Naive B cell (primary cell): ENCODE results near the gene ESYT3. TPM values are rescaled to one million over a fixed set of nuclear protein-coding genes. Genes with fewer than 3 reads are reported as not detected.
"Not testable (repeated sequence)": the region's sequence is repeated elsewhere in the genome, so short reads cannot be mapped to it uniquely, and the experiment has no call there.

Experiments
- ATAC-seq, 2 donors: fragments of 150-1000 bp; cut with Tn5 transposase; 2 replicates each; pipeline ENCODE4 v1.10.0; 2021; ENCODE audit warnings: low read depth in 2 of 2, mild to moderate bottlenecking in 2 of 2, moderate library complexity in 2 of 2
- DNase-seq: peaks from one replicate; pipeline ENCODE4 v3.0.0; 2022
- H3K27ac Mint-ChIP-seq, 6 donors: one replicate each; pipeline ENCODE4 v1.8.0; 2020 to 2022; ENCODE audit warnings: mild to moderate bottlenecking in 6 of 6, mixed read lengths in 6 of 6, moderate library complexity in 5 of 6, inconsistent platforms in 2 of 6
- H3K27me3 Mint-ChIP-seq, 3 donors: one replicate each; pipeline ENCODE4 v1.8.0; 2021 to 2022; ENCODE audit warnings: mixed read lengths in 3 of 3, mild to moderate bottlenecking in 1 of 3
- H3K36me3 Mint-ChIP-seq, 2 donors: one replicate each; pipeline ENCODE4 v1.8.0; 2020 to 2022; ENCODE audit warnings: mixed read lengths in 2 of 2, inconsistent platforms in 1 of 2, mild to moderate bottlenecking in 1 of 2
- H3K4me1 Mint-ChIP-seq, 3 donors: one replicate each; pipeline ENCODE4 v1.8.0; 2020 to 2022; ENCODE audit warnings: mixed read lengths in 3 of 3, inconsistent platforms in 1 of 3, mild to moderate bottlenecking in 1 of 3, moderate library complexity in 1 of 3
- H3K4me3 Mint-ChIP-seq, 8 donors: one replicate each; pipeline ENCODE4 v1.8.0; 2020 to 2022; ENCODE audit warnings: mild to moderate bottlenecking in 8 of 8, mixed read lengths in 8 of 8, moderate library complexity in 8 of 8, inconsistent platforms in 2 of 8
- H3K9me3 Mint-ChIP-seq, 7 donors: one replicate each; pipeline ENCODE4 v1.8.0; 2020 to 2022; ENCODE audit warnings: mixed read lengths in 7 of 7, mild to moderate bottlenecking in 5 of 7, inconsistent platforms in 2 of 7, moderate library complexity in 1 of 7
- polyA plus RNA-seq, 6 donors: library from polyadenylated mRNA; unstranded; fragments of 300-500 nt; fragmentation: Illumina TruSeq; gene quantifications; one replicate each; pipeline ENCODE4 v1.2.3, GENCODE V29; 2021; ENCODE audit warnings: low read depth in 6 of 6

The ESYT3 gene
- polyA plus RNA-seq, 6 donors from 2014 or later = not detected

- no peaks in the 10 kb centered on the region for H3K36me3 Mint-ChIP-seq
- no peak overlapping the region for H3K27ac Mint-ChIP-seq
- H3K4me1 Mint-ChIP-seq = no peaks in the 10 kb centered on the region
- peaks cover 22 to 54% (median 38%) of the 10 kb centered on the region in 3 donors for H3K27me3 Mint-ChIP-seq
- DNase-seq = no peak
- H3K9me3 Mint-ChIP-seq = no peaks in the 10 kb centered on the region
- no peak overlapping the region for H3K4me3 Mint-ChIP-seq
- ATAC-seq = no peak
Observed at GRCh38 chr3:138399766-138400165, 34.6 kb upstream of the ESYT3 start.

GRCh38 chr3:138400651-138401070 is 33.8 kb upstream of the ESYT3 start:
- ATAC-seq = no peak
- Mint-ChIP-seq H3K4me1 (no peaks in the 10 kb centered on the region), H3K27me3 (peaks cover 22 to 52% (median 33%) of the 10 kb centered on the region in 3 donors), H3K9me3 (no peaks in the 10 kb centered on the region), H3K36me3 (no peaks in the 10 kb centered on the region), H3K4me3 (no peak overlapping the region), H3K27ac (no peak overlapping the region)
- no peak for DNase-seq

GRCh38 chr3:138401834-138402233 is 32.6 kb upstream of the ESYT3 start:
- peaks cover 0 to 1% (median 0%) of the 10 kb centered on the region in 7 donors for H3K9me3 Mint-ChIP-seq
- H3K4me3 Mint-ChIP-seq = no peak overlapping the region
- peaks cover 18 to 47% (median 30%) of the 10 kb centered on the region in 3 donors for H3K27me3 Mint-ChIP-seq
- H3K36me3 Mint-ChIP-seq = no peaks in the 10 kb centered on the region
- peak overlapping the region in 1 of 6 donors; percentile 60 for H3K27ac Mint-ChIP-seq
- DNase-seq = no peak
- ATAC-seq = no peak
- no peaks in the 10 kb centered on the region for H3K4me1 Mint-ChIP-seq

GRCh38 chr3:138404121-138404520 is 30.3 kb upstream of the ESYT3 start:
- Mint-ChIP-seq H3K4me3 (no peak overlapping the region), H3K9me3 (peaks cover 0 to 1% (median 0%) of the 10 kb centered on the region in 7 donors), H3K36me3 (peaks cover 0 to 8% of the 10 kb centered on the region in 2 donors), H3K27ac (no peak overlapping the region), H3K4me1 (no peaks in the 10 kb centered on the region), H3K27me3 (peaks cover 30 to 56% (median 43%) of the 10 kb centered on the region in 3 donors)
- ATAC-seq (no peak), DNase-seq (no peak)

GRCh38 chr3:138405001-138405400 is 29.4 kb upstream of the ESYT3 start:
- Mint-ChIP-seq H3K27me3 (peaks cover 25 to 52% (median 46%) of the 10 kb centered on the region in 3 donors), H3K36me3 (peaks cover 0 to 8% of the 10 kb centered on the region in 2 donors), H3K4me1 (no peaks in the 10 kb centered on the region), H3K4me3 (peak overlapping the region in 1 of 8 donors; percentile 76), H3K9me3 (peaks cover 0 to 1% (median 0%) of the 10 kb centered on the region in 7 donors), H3K27ac (no peak overlapping the region)
- DNase-seq = no peak
- ATAC-seq = no peak

GRCh38 chr3:138405486-138405885 is 28.9 kb upstream of the ESYT3 start:
- Mint-ChIP-seq H3K36me3 (peaks cover 0 to 8% of the 10 kb centered on the region in 2 donors), H3K27ac (no peak overlapping the region), H3K27me3 (peaks cover 26 to 56% (median 50%) of the 10 kb centered on the region in 3 donors), H3K4me3 (no peak overlapping the region), H3K9me3 (peaks cover 0 to 1% (median 0%) of the 10 kb centered on the region in 7 donors), H3K4me1 (no peaks in the 10 kb centered on the region)
- ATAC-seq = no peak
- no peak for DNase-seq

GRCh38 chr3:138406606-138407005 is 27.8 kb upstream of the ESYT3 start:
- Mint-ChIP-seq H3K36me3 (peaks cover 0 to 8% of the 10 kb centered on the region in 2 donors), H3K4me3 (peak overlapping the region in 1 of 8 donors; percentile 50), H3K27ac (no peak overlapping the region), H3K4me1 (no peaks in the 10 kb centered on the region), H3K27me3 (peaks cover 30 to 51% (median 48%) of the 10 kb centered on the region in 3 donors), H3K9me3 (peaks cover 0 to 1% (median 0%) of the 10 kb centered on the region in 7 donors)
- ATAC-seq (no peak), DNase-seq (no peak)

- no peak overlapping the region for H3K4me3 Mint-ChIP-seq
Observed at GRCh38 chr3:138407236-138407907, 27.0 kb upstream of the ESYT3 start.

GRCh38 chr3:138408751-138409570 is 25.5 kb upstream of the ESYT3 start:
- H3K4me3 Mint-ChIP-seq = no peak overlapping the region
- DNase-seq (no peak), ATAC-seq (no peak)
- H3K27ac Mint-ChIP-seq = no peak overlapping the region
- peaks cover 44 to 70% (median 64%) of the 10 kb centered on the region in 3 donors for H3K27me3 Mint-ChIP-seq
- peaks cover 0 to 8% of the 10 kb centered on the region in 2 donors for H3K36me3 Mint-ChIP-seq
- peaks cover 0 to 1% (median 0%) of the 10 kb centered on the region in 7 donors for H3K9me3 Mint-ChIP-seq
- H3K4me1 Mint-ChIP-seq = no peaks in the 10 kb centered on the region

More at GRCh38 chr3:138407236-138407907, 27.0 kb upstream of the ESYT3 start:
- H3K9me3 Mint-ChIP-seq = peaks cover 0 to 1% (median 0%) of the 10 kb centered on the region in 7 donors
- peaks cover 0 to 8% of the 10 kb centered on the region in 2 donors for H3K36me3 Mint-ChIP-seq
- DNase-seq (no peak), ATAC-seq (no peak)
- H3K4me1 Mint-ChIP-seq = no peaks in the 10 kb centered on the region
- no peak overlapping the region for H3K27ac Mint-ChIP-seq
- peaks cover 37 to 56% (median 54%) of the 10 kb centered on the region in 3 donors for H3K27me3 Mint-ChIP-seq

- Mint-ChIP-seq H3K4me1 (no peaks in the 10 kb centered on the region), H3K4me3 (no peak overlapping the region), H3K27me3 (peaks cover 50 to 73% (median 70%) of the 10 kb centered on the region in 3 donors), H3K9me3 (no peaks in the 10 kb centered on the region), H3K36me3 (peaks cover 0 to 3% of the 10 kb centered on the region in 2 donors), H3K27ac (peak overlapping the region in 1 of 6 donors; percentile 82)
- no peak for DNase-seq
- ATAC-seq = no peak
Observed at GRCh38 chr3:138412821-138413551, 21.4 kb upstream of the ESYT3 start.

GRCh38 chr3:138416236-138416635 is 18.2 kb upstream of the ESYT3 start:
- ATAC-seq, H3K4me3 Mint-ChIP-seq, H3K4me1 Mint-ChIP-seq: not testable (repeated sequence)

GRCh38 chr3:138417559-138417982 is 16.8 kb upstream of the ESYT3 start:
- H3K36me3 Mint-ChIP-seq = no peaks in the 10 kb centered on the region
- peak; percentile 32 for DNase-seq

More at GRCh38 chr3:138416236-138416635, 18.2 kb upstream of the ESYT3 start:
- peaks cover 40 to 79% (median 78%) of the 10 kb centered on the region in 3 donors for H3K27me3 Mint-ChIP-seq
- not testable (repeated sequence) for H3K36me3 Mint-ChIP-seq, H3K27ac Mint-ChIP-seq, H3K9me3 Mint-ChIP-seq, DNase-seq

More at GRCh38 chr3:138417559-138417982, 16.8 kb upstream of the ESYT3 start:
- no peaks in the 10 kb centered on the region for H3K4me1 Mint-ChIP-seq
- H3K4me3 Mint-ChIP-seq = no peak overlapping the region
- H3K9me3 Mint-ChIP-seq = peaks cover 0 to 6% (median 3%) of the 10 kb centered on the region in 7 donors
- H3K27ac Mint-ChIP-seq = no peak overlapping the region
- peaks cover 35 to 84% (median 68%) of the 10 kb centered on the region in 3 donors for H3K27me3 Mint-ChIP-seq
- peak in 1 of 2 donors; percentile 55 for ATAC-seq
